Neuronal stem cell (in vitro differentiated cells): Measurements from ENCODE around the gene ELMOD3.
A peak's percentile ranks its signal among the peaks of the same experiment; 100 is the strongest.

Experiments
- DNase-seq: peaks from one replicate; pipeline ENCODE4 v3.0.0-alpha.2; 2013; ENCODE audit warnings: low spot score
- H2AFZ ChIP-seq: one replicate; pipeline ENCODE4 v1.6.1; 2013; ENCODE audit warnings: mild to moderate bottlenecking, low read length, inconsistent platforms
- H2AK5ac ChIP-seq: 2 replicates; pipeline ENCODE4 v1.6.1; 2013; ENCODE audit warnings: low read depth, mild to moderate bottlenecking, inconsistent platforms, low read length, moderate library complexity, mixed read lengths
- H2BK120ac ChIP-seq: 2 replicates; pipeline ENCODE4 v1.6.1; 2013; ENCODE audit warnings: low read depth, mild to moderate bottlenecking, inconsistent platforms, low read length, moderate library complexity, mixed read lengths
- H2BK12ac ChIP-seq: one replicate; pipeline ENCODE4 v1.6.1; 2013; ENCODE audit warnings: low read length, inconsistent platforms
- H2BK15ac ChIP-seq: 2 replicates; pipeline ENCODE4 v1.6.1; 2013; ENCODE audit warnings: mild to moderate bottlenecking, low read length, inconsistent platforms, mixed read lengths
- H2BK5ac ChIP-seq: one replicate; pipeline ENCODE4 v1.6.1; 2013; ENCODE audit warnings: inconsistent platforms, mild to moderate bottlenecking, low read length, moderate library complexity
- H3K14ac ChIP-seq: one replicate; pipeline ENCODE4 v1.6.1; 2013; ENCODE audit warnings: low read length, inconsistent platforms
- H3K18ac ChIP-seq: 2 replicates; pipeline ENCODE4 v1.6.1; 2013; ENCODE audit warnings: low read length, inconsistent platforms
- H3K23ac ChIP-seq: 2 replicates; pipeline ENCODE4 v1.6.1; 2013; ENCODE audit warnings: low read depth, mild to moderate bottlenecking, mixed read lengths, low read length, inconsistent platforms; ENCODE audit not compliant: poor library complexity
- H3K27ac ChIP-seq: replicated peaks from 3 replicates; pipeline ENCODE4 v1.5.1; 2013; ENCODE audit warnings: low read length, inconsistent platforms
- H3K27me3 ChIP-seq, 3 experiments: 2 replicates each; pipeline ENCODE4 v1.6.1; 2013; ENCODE audit warnings: low read length in 3 of 3, mild to moderate bottlenecking in 2 of 3, inconsistent platforms in 1 of 3, low read depth in 1 of 3, mixed read lengths in 1 of 3, moderate library complexity in 1 of 3; ENCODE audit not compliant: control insufficient read depth in 3 of 3, insufficient read depth in 3 of 3
- H3K36me3 ChIP-seq, 2 donors: replicated peaks in 1 of 2; 2 replicates each; pipeline ENCODE4 v1.6.1; 2013; ENCODE audit warnings: low read length in 2 of 2; ENCODE audit not compliant: control insufficient read depth in 2 of 2, insufficient read depth in 2 of 2
- H3K4ac ChIP-seq: 2 replicates; pipeline ENCODE4 v1.6.1; 2013; ENCODE audit warnings: inconsistent platforms, mild to moderate bottlenecking, low read length, moderate library complexity
- H3K4me1 ChIP-seq, 2 donors: 1 replicate in 1 of 2; 2 replicates in 1 of 2; pipeline ENCODE4 v1.6.1; 2013; ENCODE audit warnings: low read length in 2 of 2, low read depth in 1 of 2; ENCODE audit not compliant: control insufficient read depth in 2 of 2, insufficient read depth in 1 of 2
- H3K4me2 ChIP-seq: one replicate; pipeline ENCODE4 v1.6.1; 2013; ENCODE audit warnings: mild to moderate bottlenecking, low read length, inconsistent platforms; ENCODE audit not compliant: insufficient read depth, poor library complexity, severe bottlenecking
- H3K4me3 ChIP-seq, 2 donors: 2 replicates each; pipeline ENCODE4 v1.5.1; 2013; ENCODE audit warnings: low read length in 2 of 2, mild to moderate bottlenecking in 2 of 2, inconsistent platforms in 1 of 2, moderate library complexity in 1 of 2
- H3K79me1 ChIP-seq: one replicate; pipeline ENCODE4 v1.6.1; 2013; ENCODE audit warnings: low read depth, mild to moderate bottlenecking, inconsistent platforms, low read length, moderate library complexity
- H3K9ac ChIP-seq: one replicate; pipeline ENCODE4 v1.6.1; 2013; ENCODE audit warnings: mild to moderate bottlenecking, low read depth, low read length, inconsistent platforms; ENCODE audit not compliant: poor library complexity
- H3K9me3 ChIP-seq, 2 donors: replicated peaks in 1 of 2; 2 replicates each; pipeline versions ENCODE3 to v1.6.1; 2013; ENCODE audit warnings: low read length in 2 of 2, mild to moderate bottlenecking in 2 of 2, inconsistent platforms in 1 of 2, low read depth in 1 of 2, mixed read lengths in 1 of 2, moderate library complexity in 1 of 2; ENCODE audit not compliant: control insufficient read depth in 2 of 2, insufficient read depth in 1 of 2
- H4K8ac ChIP-seq: one replicate; pipeline ENCODE4 v1.6.1; 2013; ENCODE audit warnings: low read depth, mild to moderate bottlenecking, inconsistent platforms, low read length, moderate library complexity
- H4K91ac ChIP-seq: one replicate; pipeline ENCODE4 v1.6.1; 2013; ENCODE audit warnings: low read length, low read depth, mild to moderate bottlenecking, inconsistent platforms; ENCODE audit not compliant: poor library complexity
- WGBS, 2 donors: extraction: QIAGEN DNeasy Blood & Tissue Kit; methylation state at CpG; one replicate each; pipeline ENCODE4 v1.1.7; 2013; ENCODE audit warnings: missing lambda C conversion rate in 2 of 2, mixed read lengths in 1 of 2; ENCODE audit not compliant: insufficient read length in 2 of 2, insufficient replicate concordance in 1 of 2; ENCODE audit errors: extremely low coverage in 2 of 2; 5-methylcytosine and 5-hydroxymethylcytosine counted together

ELMOD3 gene

DNA sequence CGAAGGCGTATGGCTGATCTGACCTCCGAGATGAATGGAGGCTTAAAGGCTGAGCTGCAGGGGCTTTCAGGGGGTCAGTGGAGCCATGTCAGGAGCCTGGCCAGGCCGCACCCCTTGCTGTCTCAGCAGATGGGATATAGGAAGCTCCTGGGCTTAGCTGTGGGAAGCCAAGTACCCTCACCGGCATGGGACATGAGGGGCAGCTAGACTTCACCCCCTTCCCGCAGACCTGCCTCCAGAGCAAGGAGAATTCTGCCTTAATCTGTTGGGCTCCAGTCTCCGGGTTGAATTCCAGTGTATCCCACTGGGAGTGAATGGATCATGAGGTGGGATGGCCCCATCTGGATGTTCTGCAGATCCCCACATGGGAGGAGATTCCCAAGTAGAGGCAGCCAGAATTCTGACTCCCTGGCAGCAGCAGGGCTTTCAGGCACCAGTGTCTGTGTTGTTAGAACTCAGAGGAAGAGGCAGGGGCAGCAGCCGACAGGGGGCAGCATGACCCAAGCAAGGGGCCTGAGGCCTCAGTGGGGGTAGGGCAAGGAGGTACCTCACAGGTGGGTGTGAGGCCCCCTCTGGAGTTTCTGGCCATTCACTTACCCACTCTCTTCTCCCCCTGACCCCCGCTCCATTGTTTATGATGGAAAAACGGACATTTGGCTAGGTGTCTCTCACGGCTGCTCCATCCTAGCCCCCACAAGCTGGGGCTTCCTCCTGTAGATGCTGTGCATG, 36.5 kb downstream of the ELMOD3 start:
- no CpG with 5 or more reads among the region's 11 CpGs for WGBS, 2 donors
- Histone ChIP-seq H2AK5ac (no peak overlapping the region), H3K27ac (no peak overlapping the region), H3K4me3 (no peak overlapping the region), H4K91ac (no peak overlapping the region), H4K8ac (no peak overlapping the region), H3K9ac (no peak overlapping the region), H3K4me2 (no peak overlapping the region), H3K14ac (no peak overlapping the region), H3K36me3 (peaks cover 7 to 15% of the 10 kb centered on the region in 2 donors), H3K4me1 (peaks cover 15 to 16% of the 10 kb centered on the region in 2 donors), H3K18ac (no peak overlapping the region), H3K23ac (no peak overlapping the region), H2BK120ac (no peak overlapping the region), H2AFZ (no peak overlapping the region), H3K79me1 (no peaks in the 10 kb centered on the region), H3K9me3 (no peaks in the 10 kb centered on the region), H3K4ac (no peak overlapping the region), H3K27me3 (no peaks in the 10 kb centered on the region), H2BK12ac (no peak overlapping the region), H2BK5ac (no peak overlapping the region), H2BK15ac (no peak overlapping the region)
- no peak for DNase-seq

DNA sequence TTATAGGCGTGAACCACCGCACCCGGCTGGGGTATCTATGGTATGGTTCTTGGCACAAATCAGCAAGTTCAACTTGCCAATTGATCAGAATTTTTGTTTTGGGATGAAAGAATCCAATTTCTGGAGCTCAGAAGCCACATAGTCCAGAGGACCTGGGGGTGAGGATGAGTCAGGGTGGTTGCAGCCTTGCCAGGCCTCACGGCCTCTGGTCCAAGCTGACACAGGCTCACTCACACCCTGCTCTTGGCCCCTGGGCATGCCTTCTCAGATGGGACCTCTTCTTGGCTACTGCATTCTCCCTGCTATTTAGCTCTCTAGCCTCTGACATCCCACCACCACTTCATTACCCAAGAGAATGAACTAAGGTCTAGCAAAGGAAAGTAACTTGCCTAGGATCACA, 39.3 kb downstream of the ELMOD3 start:
- no peak overlapping the region for H3K4me3 ChIP-seq
- no peak overlapping the region for H3K4ac ChIP-seq
- H4K8ac ChIP-seq = no peak overlapping the region
- no peak overlapping the region for H2BK12ac ChIP-seq
- H3K79me1 ChIP-seq = peaks cover 2% of the 10 kb centered on the region
- H3K27me3 ChIP-seq = no peaks in the 10 kb centered on the region
- H3K9ac ChIP-seq = no peak overlapping the region
- WGBS, 2 donors = no CpG with 5 or more reads among the region's 4 CpGs
- no peak overlapping the region for H3K14ac ChIP-seq
- no peak overlapping the region for H3K18ac ChIP-seq
- H3K27ac ChIP-seq = no peak overlapping the region
- peaks cover 5 to 7% of the 10 kb centered on the region in 2 donors for H3K36me3 ChIP-seq
- no peak overlapping the region for H4K91ac ChIP-seq
- no peak overlapping the region for H2BK120ac ChIP-seq
- H2BK5ac ChIP-seq = no peak overlapping the region
- H3K9me3 ChIP-seq = no peaks in the 10 kb centered on the region
- no peak for DNase-seq
- H3K4me2 ChIP-seq = no peak overlapping the region
- no peak overlapping the region for H2AK5ac ChIP-seq
- no peak overlapping the region for H2AFZ ChIP-seq
- H3K23ac ChIP-seq = no peak overlapping the region
- H2BK15ac ChIP-seq = no peak overlapping the region
- H3K4me1 ChIP-seq = peaks cover 8 to 12% of the 10 kb centered on the region in 2 donors

DNA sequence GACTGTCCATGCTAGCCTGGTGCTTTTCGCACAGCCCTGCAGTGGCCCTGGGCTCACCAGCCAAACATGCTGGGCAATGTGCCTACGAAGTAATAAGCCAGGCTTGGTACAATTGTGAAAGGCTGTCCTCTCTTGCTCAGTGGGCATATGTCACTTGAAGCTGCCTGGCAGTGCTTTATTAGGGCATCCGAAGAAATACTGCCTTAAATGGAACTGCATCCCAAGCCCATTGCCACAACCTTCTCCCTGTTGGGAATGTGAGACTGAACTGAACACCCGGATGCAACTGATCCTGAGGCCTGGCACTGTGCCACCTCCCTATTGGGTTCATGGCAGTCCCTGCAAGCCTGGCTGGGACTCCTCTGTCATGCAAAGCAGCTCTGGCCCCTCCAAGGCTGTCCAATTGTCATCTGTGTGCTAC, 39.7 kb downstream of the ELMOD3 start:
- Histone ChIP-seq H4K91ac (no peak overlapping the region), H2BK15ac (no peak overlapping the region), H4K8ac (no peak overlapping the region), H3K4me3 (no peak overlapping the region), H3K18ac (no peak overlapping the region), H3K27ac (no peak overlapping the region), H3K9me3 (no peaks in the 10 kb centered on the region), H3K36me3 (peaks cover 5 to 7% of the 10 kb centered on the region in 2 donors), H3K27me3 (no peaks in the 10 kb centered on the region), H3K9ac (no peak overlapping the region), H2AFZ (no peak overlapping the region), H3K23ac (no peak overlapping the region), H3K4ac (no peak overlapping the region), H3K79me1 (peaks cover 2% of the 10 kb centered on the region), H2BK120ac (no peak overlapping the region), H3K4me2 (no peak overlapping the region), H3K4me1 (peaks cover 4 to 8% of the 10 kb centered on the region in 2 donors), H2BK5ac (no peak overlapping the region), H2BK12ac (no peak overlapping the region), H3K14ac (peak overlapping the region; percentile 9), H2AK5ac (no peak overlapping the region)
- no CpG with 5 or more reads among the region's 4 CpGs for WGBS, 2 donors
- no peak for DNase-seq

DNA sequence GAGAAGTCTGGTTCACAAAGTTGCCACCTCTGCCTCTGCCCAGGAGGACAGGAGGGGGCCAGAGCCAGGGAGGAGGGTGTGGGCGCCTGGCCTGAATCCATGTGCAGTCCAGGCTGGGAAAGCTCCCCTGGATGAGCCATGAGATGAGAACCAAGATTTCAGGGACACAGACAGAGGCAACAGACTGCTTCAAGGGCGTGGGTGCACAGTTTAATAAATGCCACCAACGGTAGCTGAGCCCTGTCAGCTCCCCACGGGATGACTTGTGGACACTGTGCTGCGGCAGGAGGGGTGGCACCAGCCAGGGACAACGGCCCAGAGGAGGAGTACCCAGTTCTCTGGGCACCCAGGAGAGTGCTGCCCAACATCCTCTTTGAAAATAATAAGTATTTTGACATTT, 40.4 kb downstream of the ELMOD3 start:
- H2BK120ac ChIP-seq = no peak overlapping the region
- H2BK5ac ChIP-seq = no peak overlapping the region
- H3K9me3 ChIP-seq = no peaks in the 10 kb centered on the region
- no peak overlapping the region for H2BK12ac ChIP-seq
- H2BK15ac ChIP-seq = no peak overlapping the region
- peak overlapping the region; percentile 9 for H3K18ac ChIP-seq
- no peak overlapping the region for H4K91ac ChIP-seq
- no CpG with 5 or more reads among the region's 6 CpGs for WGBS, 2 donors
- peaks cover 5 to 6% of the 10 kb centered on the region in 2 donors for H3K36me3 ChIP-seq
- no peak overlapping the region for H2AK5ac ChIP-seq
- no peak overlapping the region for H3K4me3 ChIP-seq
- H3K4ac ChIP-seq = no peak overlapping the region
- H3K27me3 ChIP-seq = no peaks in the 10 kb centered on the region
- H3K4me2 ChIP-seq = no peak overlapping the region
- no peak overlapping the region for H2AFZ ChIP-seq
- H3K79me1 ChIP-seq = peaks cover 2% of the 10 kb centered on the region
- no peak overlapping the region for H3K14ac ChIP-seq
- no peak overlapping the region for H3K27ac ChIP-seq
- peaks cover 2 to 5% of the 10 kb centered on the region in 2 donors for H3K4me1 ChIP-seq
- no peak overlapping the region for H3K23ac ChIP-seq
- H3K9ac ChIP-seq = peak overlapping the region; percentile 10
- DNase-seq = no peak
- H4K8ac ChIP-seq = no peak overlapping the region
